Measurements from ENCODE around the gene UFL1. TPM values are rescaled to one million over a fixed set of nuclear protein-coding genes. Genes with fewer than 3 reads are reported as not detected.

UFL1 gene
- total and polyA plus RNA-seq, 12 donors: 19.7 to 54.4 (median 32.5) TPM

GRCh38 chr6:96570053-96570452, 48.4 kb downstream of the UFL1 start:
- Histone ChIP-seq H3K4me3 (no peak overlapping the region), H3K9me3 (replicated peaks in 1 of 3) (peaks cover 8 to 10% (median 8%) of the 10 kb centered on the region in 3 donors), H3K36me3 (replicated peaks in 1 of 2) (no peaks in the 10 kb centered on the region), H3K4me1 (replicated peaks in 1 of 2) (no peaks in the 10 kb centered on the region), H3K27me3 (no peaks in the 10 kb centered on the region), H3K27ac (no peak overlapping the region)
- intact Hi-C loops (cut with DNase I): no loop called here
- no peak for DNase-seq
- WGBS, 4 donors: 75 to 82% (median 78%) methylated on average over 2 of the region's 2 CpGs
- no peak for TF ChIP-seq POLR2A (IDR thresholded peaks at IDR 0.05)
- TF ChIP-seq CTCF (IDR thresholded peaks at IDR 0.05): no peak

GRCh38 chr6:96571551-96571950, 49.9 kb downstream of the UFL1 start:
- Histone ChIP-seq H3K36me3 (replicated peaks in 1 of 2) (no peaks in the 10 kb centered on the region), H3K4me3 (no peak overlapping the region), H3K9me3 (replicated peaks in 1 of 3) (peaks cover 8 to 10% (median 8%) of the 10 kb centered on the region in 3 donors), H3K4me1 (replicated peaks in 1 of 2) (no peaks in the 10 kb centered on the region), H3K27me3 (no peaks in the 10 kb centered on the region), H3K27ac (no peak overlapping the region)
- no peak for DNase-seq
- intact Hi-C loops (cut with DNase I): no loop called here
- TF ChIP-seq POLR2A (IDR thresholded peaks at IDR 0.05) (no peak), CTCF (IDR thresholded peaks at IDR 0.05) (no peak)

GRCh38 chr6:96575359-96575758, 53.8 kb downstream of the UFL1 start:
- intact Hi-C loops (cut with DNase I): no loop called here
- WGBS, 4 donors: 71 to 81% (median 76%) methylated on average over 3 of the region's 3 CpGs
- Histone ChIP-seq H3K27me3 (no peaks in the 10 kb centered on the region), H3K4me1 (replicated peaks in 1 of 2) (peaks cover 6 to 10% of the 10 kb centered on the region in 2 donors), H3K36me3 (replicated peaks in 1 of 2) (no peaks in the 10 kb centered on the region), H3K9me3 (replicated peaks in 1 of 3) (peaks cover 0 to 3% (median under 1%) of the 10 kb centered on the region in 3 donors), H3K4me3 (no peak overlapping the region), H3K27ac (no peak overlapping the region)
- no peak for TF ChIP-seq CTCF (IDR thresholded peaks at IDR 0.05)
- TF ChIP-seq POLR2A (IDR thresholded peaks at IDR 0.05): no peak
- DNase-seq: no peak

- no peak for DNase-seq
- TF ChIP-seq CTCF (IDR thresholded peaks at IDR 0.05): no peak
- TF ChIP-seq POLR2A (IDR thresholded peaks at IDR 0.05): no peak
- peaks cover 6 to 10% of the 10 kb centered on the region in 2 donors for H3K4me1 ChIP-seq (replicated peaks in 1 of 2)
- 67 to 75% (median 74%) methylated on average over 4 of the region's 4 CpGs for WGBS, 4 donors
- H3K4me3 ChIP-seq: no peak overlapping the region
- no peaks in the 10 kb centered on the region for H3K9me3 ChIP-seq (replicated peaks in 1 of 3)
- intact Hi-C loops (cut with DNase I): no loop called here
- H3K27me3 ChIP-seq: no peaks in the 10 kb centered on the region
- H3K36me3 ChIP-seq (replicated peaks in 1 of 2): no peaks in the 10 kb centered on the region
- H3K27ac ChIP-seq: no peak overlapping the region
These were observed 54.6 kb downstream of the UFL1 start for GRCh38 chr6:96576221-96576620.

All from adrenal gland (tissue), 12 donors.